Measurements from ENCODE around the gene IMMP2L.

The IMMP2L gene

GRCh38 chr7:110766864-110767263, 795.4 kb downstream of the IMMP2L start:
- no peak for DNase-seq

- no peak for DNase-seq
Measured at GRCh38 chr7:110764852-110765251, 797.4 kb downstream of the IMMP2L start.

GRCh38 chr7:110762546-110763225, 799.6 kb downstream of the IMMP2L start:
- no peak for DNase-seq

GRCh38 chr7:110760341-110760740, 802.0 kb downstream of the IMMP2L start:
- DNase-seq, result no peak

GRCh38 chr7:110759069-110759468, 803.2 kb downstream of the IMMP2L start:
- DNase-seq, result no peak

- DNase-seq, result no peak
Measured at GRCh38 chr7:110754649-110755048, 807.6 kb downstream of the IMMP2L start.

GRCh38 chr7:110750931-110751605, 811.2 kb downstream of the IMMP2L start:
- DNase-seq, result no peak

- DNase-seq, result no peak
Measured at GRCh38 chr7:110733221-110733620, 829.1 kb downstream of the IMMP2L start.

- DNase-seq, result no peak
Measured at GRCh38 chr7:110724811-110725210, 837.5 kb downstream of the IMMP2L start.

- DNase-seq, result no peak
Measured at GRCh38 chr7:110721395-110721794, 840.9 kb downstream of the IMMP2L start.

- no peak for DNase-seq
Measured at GRCh38 chr7:110720626-110721025, 841.7 kb downstream of the IMMP2L start.

- no peak for DNase-seq
Measured at GRCh38 chr7:110719741-110720140, 842.6 kb downstream of the IMMP2L start.

- no peak for DNase-seq
Measured at GRCh38 chr7:110718503-110719205, 843.6 kb downstream of the IMMP2L start.

- DNase-seq, result no peak
Measured at GRCh38 chr7:110704225-110704624, 858.1 kb downstream of the IMMP2L start.

GRCh38 chr7:110698576-110698975, 863.7 kb downstream of the IMMP2L start:
- no peak for DNase-seq

GRCh38 chr7:110693344-110693743, 868.9 kb downstream of the IMMP2L start:
- DNase-seq, result no peak

- DNase-seq, result no peak
Measured at GRCh38 chr7:110688908-110689307, 873.4 kb downstream of the IMMP2L start.

- no peak for DNase-seq
Measured at GRCh38 chr7:110685899-110686298, 876.4 kb downstream of the IMMP2L start.

- DNase-seq, result no peak
Measured at GRCh38 chr7:110681941-110682340, 880.4 kb downstream of the IMMP2L start.

- no peak for DNase-seq
Measured at GRCh38 chr7:110677405-110677804, 884.9 kb downstream of the IMMP2L start.

- DNase-seq, result no peak
Measured at GRCh38 chr7:110676785-110677184, 885.5 kb downstream of the IMMP2L start.

GRCh38 chr7:110675383-110676103, 886.7 kb downstream of the IMMP2L start:
- no peak for DNase-seq

- DNase-seq, result no peak
Measured at GRCh38 chr7:110673148-110673547, 889.1 kb downstream of the IMMP2L start.
